Hepatocyte (in vitro differentiated cells): ENCODE data around the gene ZSWIM3.

Experiments used
- CTCF ChIP-seq: fragments of 200-600 bp; sonication (generic); IDR thresholded peaks from 2 replicates; pipeline ENCODE4 v1.5.1; 2016; ENCODE audit warnings: antibody characterized with exemption, mild to moderate bottlenecking; ENCODE audit not compliant: poor library complexity
- EZH2 ChIP-seq: fragments of 200-600 bp; sonication (generic); IDR thresholded peaks from 2 replicates; pipeline ENCODE4 v1.6.1; 2016; ENCODE audit warnings: antibody characterized with exemption, mild to moderate bottlenecking, borderline replicate concordance
- EZH2phosphoT487 ChIP-seq: fragments of 200-600 bp; sonication (generic); IDR thresholded peaks from one replicate; pipeline ENCODE4 v1.6.1; 2018; ENCODE audit warnings: antibody characterized with exemption, mild to moderate bottlenecking, low read depth, moderate library complexity; ENCODE audit not compliant: unreplicated experiment, severe bottlenecking

- no peak for TF ChIP-seq CTCF
- TF ChIP-seq EZH2: no peak
- no peak for TF ChIP-seq EZH2phosphoT487
Observed at GRCh38 chr20:45894797-45895196, 37.4 kb downstream of the ZSWIM3 start.
